ENCODE results near the gene HIGD2A. TPM values are rescaled to one million over a fixed set of nuclear protein-coding genes. Genes with fewer than 3 reads are reported as not detected.

Gene HIGD2A
- polyA plus RNA-seq, 1 of the 3 experiments (the other 2 are of a cell fraction): 211 TPM

DNA sequence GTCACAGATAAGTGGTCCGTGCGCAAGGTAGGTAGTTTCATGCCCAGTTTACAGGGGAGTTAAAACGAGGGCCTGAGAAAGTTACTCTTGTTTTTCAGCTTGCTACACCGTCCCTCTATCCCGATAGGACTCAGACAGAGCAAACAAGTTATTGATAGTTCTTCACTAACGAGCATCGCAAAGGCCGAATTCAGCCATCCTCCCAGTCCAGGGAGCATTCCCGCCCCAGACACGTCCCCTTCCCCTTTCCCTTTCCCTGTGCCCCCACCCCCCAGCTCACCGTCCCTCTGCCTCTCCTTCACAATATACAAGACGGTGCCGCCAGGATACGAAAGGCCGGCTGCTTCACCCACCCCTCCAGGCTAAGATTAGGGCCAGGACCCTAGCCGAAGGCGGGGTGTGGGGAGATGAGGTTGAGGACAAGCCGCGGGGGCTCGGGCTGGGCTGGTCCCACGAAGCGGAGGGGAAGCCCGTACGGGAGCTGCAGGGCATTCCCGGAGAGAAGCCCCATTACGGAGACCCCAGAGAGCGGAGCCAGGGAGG is 27.6 kb upstream of the HIGD2A start:
- Histone ChIP-seq H3K79me2 (ENCODE audit: insufficient read depth) (peaks cover 56% of the 10 kb centered on the region), H3K36me3 (replicated peaks in 1 of 2; ENCODE audit: control insufficient read depth in 1 of 2, insufficient read depth in 2 of 2, low read length in 1 of 2) (peaks cover 19 to 21% of the 10 kb centered on the region in 2 experiments), H3K9ac (peak overlapping the region; percentile 88), H3K27me3 (ENCODE audit: insufficient read depth) (no peaks in the 10 kb centered on the region), H3K9me3 (no peaks in the 10 kb centered on the region), H3K4me1 (ENCODE audit: control insufficient read depth in 1 of 2, insufficient read depth in 2 of 2, low read depth in 1 of 2, low read length in 1 of 2) (peaks cover 0 to 13% of the 10 kb centered on the region in 2 experiments; a peak in 1 of 4 replicates), H3K27ac (ENCODE audit: low read depth in 2 of 2, low read length in 1 of 2) (peak overlapping the region; percentile 50 to 80; a peak in 3 of 4 replicates), H3K4me2 (peak overlapping the region; percentile 91), H3F3A (replicated peaks; ENCODE audit: insufficient read depth) (peaks cover 3% of the 10 kb centered on the region), H3K4me3 (ENCODE audit: low read depth in 2 of 2, low read length in 1 of 2) (peak overlapping the region; percentile 80 to 98), H3K9me2 (no peaks in the 10 kb centered on the region), H2AFZ (ENCODE audit: low read depth) (peak overlapping the region; percentile 76), H4K20me1 (ENCODE audit: insufficient read depth) (peaks cover 32% of the 10 kb centered on the region)
- TF ChIP-seq CHD2 (IDR thresholded peaks at IDR 0.05; ENCODE audit: low read length, partially characterized antibody): no peak
- TF ChIP-seq, protein P1, sequence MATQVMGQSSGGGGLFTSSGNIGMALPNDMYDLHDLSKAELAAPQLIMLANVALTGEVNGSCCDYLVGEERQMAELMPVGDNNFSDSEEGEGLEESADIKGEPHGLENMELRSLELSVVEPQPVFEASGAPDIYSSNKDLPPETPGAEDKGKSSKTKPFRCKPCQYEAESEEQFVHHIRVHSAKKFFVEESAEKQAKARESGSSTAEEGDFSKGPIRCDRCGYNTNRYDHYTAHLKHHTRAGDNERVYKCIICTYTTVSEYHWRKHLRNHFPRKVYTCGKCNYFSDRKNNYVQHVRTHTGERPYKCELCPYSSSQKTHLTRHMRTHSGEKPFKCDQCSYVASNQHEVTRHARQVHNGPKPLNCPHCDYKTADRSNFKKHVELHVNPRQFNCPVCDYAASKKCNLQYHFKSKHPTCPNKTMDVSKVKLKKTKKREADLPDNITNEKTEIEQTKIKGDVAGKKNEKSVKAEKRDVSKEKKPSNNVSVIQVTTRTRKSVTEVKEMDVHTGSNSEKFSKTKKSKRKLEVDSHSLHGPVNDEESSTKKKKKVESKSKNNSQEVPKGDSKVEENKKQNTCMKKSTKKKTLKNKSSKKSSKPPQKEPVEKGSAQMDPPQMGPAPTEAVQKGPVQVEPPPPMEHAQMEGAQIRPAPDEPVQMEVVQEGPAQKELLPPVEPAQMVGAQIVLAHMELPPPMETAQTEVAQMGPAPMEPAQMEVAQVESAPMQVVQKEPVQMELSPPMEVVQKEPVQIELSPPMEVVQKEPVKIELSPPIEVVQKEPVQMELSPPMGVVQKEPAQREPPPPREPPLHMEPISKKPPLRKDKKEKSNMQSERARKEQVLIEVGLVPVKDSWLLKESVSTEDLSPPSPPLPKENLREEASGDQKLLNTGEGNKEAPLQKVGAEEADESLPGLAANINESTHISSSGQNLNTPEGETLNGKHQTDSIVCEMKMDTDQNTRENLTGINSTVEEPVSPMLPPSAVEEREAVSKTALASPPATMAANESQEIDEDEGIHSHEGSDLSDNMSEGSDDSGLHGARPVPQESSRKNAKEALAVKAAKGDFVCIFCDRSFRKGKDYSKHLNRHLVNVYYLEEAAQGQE (IDR thresholded peaks at IDR 0.05; ENCODE audit: low read depth, low read length): no peak
- no peak for TF ChIP-seq RCOR1 (IDR thresholded peaks at IDR 0.05; ENCODE audit: low read length)
- TF ChIP-seq FOSL2 (IDR thresholded peaks at IDR 0.05; ENCODE audit: borderline replicate concordance, low read depth): no peak
- TF ChIP-seq, protein P2, sequence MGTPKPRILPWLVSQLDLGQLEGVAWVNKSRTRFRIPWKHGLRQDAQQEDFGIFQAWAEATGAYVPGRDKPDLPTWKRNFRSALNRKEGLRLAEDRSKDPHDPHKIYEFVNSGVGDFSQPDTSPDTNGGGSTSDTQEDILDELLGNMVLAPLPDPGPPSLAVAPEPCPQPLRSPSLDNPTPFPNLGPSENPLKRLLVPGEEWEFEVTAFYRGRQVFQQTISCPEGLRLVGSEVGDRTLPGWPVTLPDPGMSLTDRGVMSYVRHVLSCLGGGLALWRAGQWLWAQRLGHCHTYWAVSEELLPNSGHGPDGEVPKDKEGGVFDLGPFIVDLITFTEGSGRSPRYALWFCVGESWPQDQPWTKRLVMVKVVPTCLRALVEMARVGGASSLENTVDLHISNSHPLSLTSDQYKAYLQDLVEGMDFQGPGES (IDR thresholded peaks at IDR 0.05; ENCODE audit: low read depth, low read length): no peak
- no peak for TF ChIP-seq MXI1 (IDR thresholded peaks at IDR 0.05; ENCODE audit: low read depth, low read length)
- no peak for TF ChIP-seq TAF1 (IDR thresholded peaks at IDR 0.05; ENCODE audit: borderline replicate concordance, low read depth, low read length)
- TF ChIP-seq EP300 (IDR thresholded peaks at IDR 0.05; ENCODE audit: borderline replicate concordance in 1 of 2, low read depth in 1 of 2, low read length in 1 of 2): no peak
- TF ChIP-seq SIN3A (IDR thresholded peaks at IDR 0.05; ENCODE audit: borderline replicate concordance, low read depth, low read length): no peak
- TF ChIP-seq POLR2AphosphoS5 (IDR thresholded peaks at IDR 0.05; ENCODE audit: low read depth, low read length): no peak
- 4% methylated on average over 26 of the region's 27 CpGs for WGBS (ENCODE audit: low lambda C conversion rate)
- CTCF ChIA-PET: interaction anchor here (1.6 to 1.9 kb wide), 2 partner anchors 27 to 31 kb away, joined by 3 to 7 read pairs; partner anchors contain the start of genes HIGD2A and NOP16
- POLR2A ChIA-PET: interaction anchor here (0.7 to 1.9 kb wide), 7 partner anchors 9 to 56 kb away, joined by 3 to 7 read pairs (median 5); partner anchors contain the start of genes CLTB, HIGD2A and NOP16
- no peak for DNase-seq

Measured in SK-N-SH (cell line).